Measurements from ENCODE around the gene FBXL3. TPM values are rescaled to one million over a fixed set of nuclear protein-coding genes. Genes with fewer than 3 reads are reported as not detected.

Gene FBXL3
- polyA plus RNA-seq, 1 donor (not counting 4 experiments of a cell fraction or from before 2014, with no cell fraction given): 25.4 TPM

- TF ChIP-seq, protein P1, sequence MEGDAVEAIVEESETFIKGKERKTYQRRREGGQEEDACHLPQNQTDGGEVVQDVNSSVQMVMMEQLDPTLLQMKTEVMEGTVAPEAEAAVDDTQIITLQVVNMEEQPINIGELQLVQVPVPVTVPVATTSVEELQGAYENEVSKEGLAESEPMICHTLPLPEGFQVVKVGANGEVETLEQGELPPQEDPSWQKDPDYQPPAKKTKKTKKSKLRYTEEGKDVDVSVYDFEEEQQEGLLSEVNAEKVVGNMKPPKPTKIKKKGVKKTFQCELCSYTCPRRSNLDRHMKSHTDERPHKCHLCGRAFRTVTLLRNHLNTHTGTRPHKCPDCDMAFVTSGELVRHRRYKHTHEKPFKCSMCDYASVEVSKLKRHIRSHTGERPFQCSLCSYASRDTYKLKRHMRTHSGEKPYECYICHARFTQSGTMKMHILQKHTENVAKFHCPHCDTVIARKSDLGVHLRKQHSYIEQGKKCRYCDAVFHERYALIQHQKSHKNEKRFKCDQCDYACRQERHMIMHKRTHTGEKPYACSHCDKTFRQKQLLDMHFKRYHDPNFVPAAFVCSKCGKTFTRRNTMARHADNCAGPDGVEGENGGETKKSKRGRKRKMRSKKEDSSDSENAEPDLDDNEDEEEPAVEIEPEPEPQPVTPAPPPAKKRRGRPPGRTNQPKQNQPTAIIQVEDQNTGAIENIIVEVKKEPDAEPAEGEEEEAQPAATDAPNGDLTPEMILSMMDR (optimal IDR thresholded peaks at IDR 0.05 in 1 of 3, IDR thresholded peaks at IDR 0.05 in 1 of 3, conservative IDR thresholded peaks at IDR 0.05 in 1 of 3; ENCODE audit: extremely low read depth in 1 of 3, insufficient read depth in 2 of 3, low read length in 3 of 3): no peak
- TF ChIP-seq EZH2 (IDR thresholded peaks at IDR 0.05; ENCODE audit: low read length): no peak
- Histone ChIP-seq H3K9me3 (ENCODE audit: control insufficient read depth, low read depth, low read length) (no peaks in the 10 kb centered on the region), H3K4me3 (ENCODE audit: control insufficient read depth in 2 of 3, extremely low read depth in 1 of 3, insufficient read depth in 2 of 3, low read depth in 1 of 3, low read length in 3 of 3) (no peak overlapping the region), H4K20me1 (ENCODE audit: control insufficient read depth, extremely low read depth, insufficient read depth, low read length) (peaks cover 14% of the 10 kb centered on the region), H3K4me2 (ENCODE audit: control insufficient read depth, extremely low read depth, insufficient read depth, low read depth, low read length) (no peak overlapping the region), H3K9ac (ENCODE audit: control insufficient read depth, extremely low read depth, insufficient read depth, low read length) (no peak overlapping the region), H3K36me3 (ENCODE audit: control insufficient read depth in 2 of 2, extremely low read depth in 1 of 2, insufficient read depth in 2 of 2, low read length in 2 of 2) (peaks cover under 1 to 2% of the 10 kb centered on the region in 2 experiments), H3K79me2 (ENCODE audit: control insufficient read depth, insufficient read depth, low read length) (peaks cover 74% of the 10 kb centered on the region), H3K9me1 (ENCODE audit: control insufficient read depth, extremely low read depth, insufficient read depth, low read length) (no peaks in the 10 kb centered on the region), H2AFZ (ENCODE audit: control insufficient read depth, low read length) (no peak overlapping the region), H3K4me1 (ENCODE audit: control insufficient read depth, extremely low read depth, insufficient read depth, low read length) (peaks cover 13% of the 10 kb centered on the region), H3K27me3 (ENCODE audit: control insufficient read depth, extremely low read depth, insufficient read depth, low read length) (no peaks in the 10 kb centered on the region), H3K27ac (ENCODE audit: control insufficient read depth, insufficient read depth, low read length) (no peak overlapping the region)
- FAIRE-seq (peak; percentile 58), DNase-seq (ENCODE audit: low read depth, low spot score) (no peak)
- dilution Hi-C loops (cut with MboI; ENCODE audit: extremely low pct_ligation_motif_present, low sequenced_read_pairs): no loop called here
These were observed 4.6 kb downstream of the FBXL3 start for GRCh38 chr13:77022341-77022740.

DNA sequence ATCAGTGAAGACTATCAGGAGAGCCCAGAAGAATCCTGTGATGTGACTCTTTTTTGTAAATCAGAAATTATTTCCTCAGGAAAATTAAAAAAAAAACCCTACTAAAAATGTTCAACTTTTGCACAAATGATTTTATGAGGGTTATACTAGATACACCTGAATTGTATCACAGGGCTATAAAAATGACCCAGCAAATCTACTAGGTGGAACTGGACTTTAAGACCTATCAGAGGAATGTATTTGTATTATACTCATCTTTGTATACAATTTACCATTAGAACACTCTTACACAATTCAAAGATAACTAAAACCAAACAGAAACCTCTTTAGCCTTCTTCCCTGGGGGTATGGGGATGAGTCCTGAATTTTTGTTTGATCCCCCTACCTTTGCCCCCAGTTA is 7.2 kb downstream of the FBXL3 start:
- Histone ChIP-seq H3K27me3 (ENCODE audit: control insufficient read depth, extremely low read depth, insufficient read depth, low read length) (no peaks in the 10 kb centered on the region), H3K79me2 (ENCODE audit: control insufficient read depth, insufficient read depth, low read length) (peaks cover 58% of the 10 kb centered on the region), H3K4me3 (ENCODE audit: control insufficient read depth in 2 of 3, extremely low read depth in 1 of 3, insufficient read depth in 2 of 3, low read depth in 1 of 3, low read length in 3 of 3) (no peak overlapping the region), H3K27ac (ENCODE audit: control insufficient read depth, insufficient read depth, low read length) (no peak overlapping the region), H3K9ac (ENCODE audit: control insufficient read depth, extremely low read depth, insufficient read depth, low read length) (no peak overlapping the region), H3K36me3 (ENCODE audit: control insufficient read depth in 2 of 2, extremely low read depth in 1 of 2, insufficient read depth in 2 of 2, low read length in 2 of 2) (peaks cover 8 to 9% of the 10 kb centered on the region in 2 experiments), H2AFZ (ENCODE audit: control insufficient read depth, low read length) (no peak overlapping the region), H3K4me2 (ENCODE audit: control insufficient read depth, extremely low read depth, insufficient read depth, low read depth, low read length) (no peak overlapping the region), H3K4me1 (ENCODE audit: control insufficient read depth, extremely low read depth, insufficient read depth, low read length) (peaks cover 13% of the 10 kb centered on the region), H4K20me1 (ENCODE audit: control insufficient read depth, extremely low read depth, insufficient read depth, low read length) (peaks cover 9% of the 10 kb centered on the region), H3K9me1 (ENCODE audit: control insufficient read depth, extremely low read depth, insufficient read depth, low read length) (no peaks in the 10 kb centered on the region), H3K9me3 (ENCODE audit: control insufficient read depth, low read depth, low read length) (no peaks in the 10 kb centered on the region)
- dilution Hi-C loops (cut with MboI; ENCODE audit: extremely low pct_ligation_motif_present, low sequenced_read_pairs): no loop called here
- no peak for TF ChIP-seq EZH2 (IDR thresholded peaks at IDR 0.05; ENCODE audit: low read length)
- TF ChIP-seq, protein P1 (optimal IDR thresholded peaks at IDR 0.05 in 1 of 3, IDR thresholded peaks at IDR 0.05 in 1 of 3, conservative IDR thresholded peaks at IDR 0.05 in 1 of 3; ENCODE audit: extremely low read depth in 1 of 3, insufficient read depth in 2 of 3, low read length in 3 of 3): no peak
- DNase-seq (ENCODE audit: low read depth, low spot score) (no peak), FAIRE-seq (no peak)
